HepG2 (cell line): ENCODE measurements around the gene IL11RA. TPM values are rescaled to one million over a fixed set of nuclear protein-coding genes. Genes with fewer than 3 reads are reported as not detected.

Experiments used
- ATAC-seq: fragments of 200-7000 bp; cut with Tn5 transposase; 3 replicates; pipeline ENCODE4 v1.9.1; 2020; ENCODE audit warnings: mild to moderate bottlenecking, moderate library complexity
- BruUV-seq: library from RNA; stranded (reverse); fragments of 400-500 nt; replicated peaks from 2 replicates; lab custom pipeline; 2021; lab: Mats Ljungman, UMichigan
- CTCF ChIA-PET: fragments of 300-600 bp; formaldehyde crosslinking; extraction: SDS; loops from one replicate; lab custom pipeline; 2021; ENCODE audit warnings: low total read pairs, inconsistent platforms, low intra/inter-chr PET ratio; lab: Yijun Ruan, JAX
- POLR2A ChIA-PET: fragments of 350-600 bp; sonication (Branson Sonifier 250); formaldehyde crosslinking; loops from one replicate; lab custom pipeline; 2020; ENCODE audit warnings: antibody characterized with exemption, inconsistent platforms; lab: Yijun Ruan, JAX
- DNase-seq: peaks from one replicate; pipeline ENCODE4 v3.0.0-alpha.2; 2015; ENCODE audit warnings: low spot score
- FAIRE-seq: peaks from 3 replicates; lab custom pipeline; 2011; peaks lifted over from hg19 to GRCh38; lab: Jason Lieb, UNC
- H2AFZ ChIP-seq: one replicate; pipeline ENCODE4 v1.6.1; 2011; ENCODE audit warnings: low read length, inconsistent platforms
- H3K27ac ChIP-seq: fragments of 300-600 bp; 3 replicates; pipeline ENCODE4 v1.8.0; 2011; ENCODE audit warnings: mixed run types, mild to moderate bottlenecking, mixed read lengths, low read length, inconsistent platforms; ENCODE audit not compliant: insufficient read depth; ENCODE audit errors: extremely low read length
- H3K27me3 ChIP-seq, 2 experiments: fragments of 200-600 bp in 1 of 2; 2 replicates in 1 of 2; 3 replicates in 1 of 2; pipeline versions ENCODE4 v1.6.0 to v1.8.0; 2011; ENCODE audit warnings: low read length in 2 of 2, mild to moderate bottlenecking in 2 of 2, moderate library complexity in 2 of 2, inconsistent platforms in 1 of 2; ENCODE audit not compliant: insufficient read depth in 2 of 2, control insufficient read depth in 1 of 2
- H3K36me3 ChIP-seq, 2 experiments: fragments of 200-600 bp in 1 of 2; replicated peaks in 1 of 2; 2 replicates in 1 of 2; 3 replicates in 1 of 2; pipeline versions ENCODE4 v1.5.1 to v1.8.0; 2011; ENCODE audit warnings: low read length in 2 of 2, inconsistent platforms in 1 of 2; ENCODE audit not compliant: insufficient read depth in 2 of 2, control insufficient read depth in 1 of 2
- H3K4me1 ChIP-seq: 2 replicates; pipeline ENCODE4 v1.5.1; 2012; ENCODE audit warnings: low read length, inconsistent platforms; ENCODE audit not compliant: insufficient read depth
- H3K4me2 ChIP-seq: 2 replicates; pipeline ENCODE4 v1.6.0; 2011; ENCODE audit warnings: low read depth, low read length, inconsistent platforms
- H3K4me3 ChIP-seq, 3 experiments: fragments of 200-600 bp in 1 of 3; sonication (generic), shearing (Covaris generic) in 1 of 3; replicated peaks in 1 of 3; 2 replicates each; pipeline ENCODE4 v1.5.1; 2011 to 2016; ENCODE audit warnings: low read length in 3 of 3, inconsistent platforms in 2 of 3, low read depth in 2 of 3, mild to moderate bottlenecking in 2 of 3, control low read depth in 1 of 3, mixed read lengths in 1 of 3; ENCODE audit not compliant: insufficient read depth in 1 of 3
- H3K79me2 ChIP-seq: one replicate; pipeline ENCODE4 v1.6.1; 2011; ENCODE audit warnings: low read length, inconsistent platforms; ENCODE audit not compliant: insufficient read depth
- H3K9ac ChIP-seq: 2 replicates; pipeline ENCODE4 v1.6.0; 2011; ENCODE audit warnings: mild to moderate bottlenecking, low read depth, low read length, inconsistent platforms; ENCODE audit not compliant: insufficient read depth
- H3K9me3 ChIP-seq: 2 replicates; pipeline ENCODE4 v1.5.1; 2012; ENCODE audit warnings: mild to moderate bottlenecking, low read length
- H4K20me1 ChIP-seq: 2 replicates; pipeline ENCODE4 v1.6.0; 2011; ENCODE audit warnings: inconsistent platforms, mild to moderate bottlenecking, low read length, moderate library complexity; ENCODE audit not compliant: insufficient read depth
- MYPOP ChIP-seq: sonication (generic); formaldehyde crosslinking; IDR thresholded peaks from 2 replicates; pipeline ENCODE4 v1.8.1; 2023; ENCODE audit warnings: mild to moderate bottlenecking, moderate library complexity, missing genetic modification reagents
- NCOA1 ChIP-seq: sonication (generic); formaldehyde crosslinking; IDR thresholded peaks from 2 replicates; pipeline ENCODE4 v1.9.0; 2021; ENCODE audit warnings: missing genetic modification reagents
- ZNF687 ChIP-seq: sonication (generic); formaldehyde crosslinking; IDR thresholded peaks from 2 replicates; pipeline ENCODE4 v1.5.1; 2020; ENCODE audit warnings: mild to moderate bottlenecking, missing genetic modification reagents, moderate library complexity
- WGBS: methylation state at CpG from one replicate; pipeline ENCODE4 v1.1.6; 2017; ENCODE audit warnings: low lambda C conversion rate; 5-methylcytosine and 5-hydroxymethylcytosine counted together
- in situ Hi-C: cut with HindIII; loops from 2 replicates; pipeline ENCODE4 v1.10.0; 2017; ENCODE audit warnings: low pct_unique_long_range_greater_than_20kb; ENCODE audit not compliant: extremely low pct_ligation_motif_present
- intact Hi-C: fragments of 100-400 bp; cut with micrococcal nuclease; formaldehyde crosslinking; loops from one replicate; pipeline ENCODE4 v1.10.0; 2022; ENCODE audit not compliant: unreplicated experiment
- polyA plus RNA-seq, 8 experiments: library from polyadenylated mRNA; depleted of rRNA in 3 of 8; stranded (reverse) in 7 of 8; unstranded in 1 of 8; fragments of >200 nt; fragmentation: Illumina TruSeq in 4 of 8; extraction: Trizol in 4 of 8; gene quantifications; 2 replicates each; pipeline versions ENCODE4 v1.2.1 to v1.2.3, GENCODE V29; 2011 to 2016; ENCODE audit warnings: low read depth in 4 of 8, missing spikeins in 1 of 8, mixed read lengths in 1 of 8; ENCODE audit not compliant: insufficient read depth in 1 of 8
- total RNA-seq, 5 experiments: library from RNA; depleted of rRNA; stranded (reverse); fragments of >200 nt; fragmentation: Illumina TruSeq; extraction: Trizol; gene quantifications; 2 replicates each; pipeline ENCODE4 v1.2.3, GENCODE V29; 2016; ENCODE audit warnings: low read depth in 1 of 5

Gene IL11RA
- total and polyA plus RNA-seq, 2 of the 13 experiments (the other 11 are each of a cell fraction or from before 2014, with no cell fraction given) = 2.0 to 4.2 TPM

- Histone ChIP-seq H3K27ac (no peak overlapping the region), H4K20me1 (no peaks in the 10 kb centered on the region), H3K9me3 (no peaks in the 10 kb centered on the region), H3K4me1 (peaks cover 41% of the 10 kb centered on the region), H3K4me2 (peak overlapping the region; percentile 72), H3K4me3 (peak overlapping the region in 1 of 3 experiments; percentile 73; a peak in 2 of 6 replicates), H3K27me3 (peaks cover 4 to 20% of the 10 kb centered on the region in 2 experiments; a peak in 3 of 5 replicates), H3K9ac (no peak overlapping the region), H2AFZ (no peak overlapping the region), H3K79me2 (no peaks in the 10 kb centered on the region), H3K36me3 (no peaks in the 10 kb centered on the region)
- no peak for DNase-seq
- FAIRE-seq = no peak
- WGBS = 81% methylated on average over 1 of the region's 5 CpGs
- ATAC-seq = peak; percentile 10
- ChIA-PET CTCF (no interaction called here), POLR2A (interaction anchor here (0.9 to 2.0 kb wide), 6 partner anchors 8 to 36 kb away, joined by 3 to 9 read pairs (median 4); partner anchors contain the start of genes DCTN3, GALT, RPP25L and SIGMAR1)
- no TSS peak for BruUV-seq
- TF ChIP-seq NCOA1 (CRISPR knock-in tag) (0 out of 2 replicates have a peak, but pooled peaks have one; percentile 32), ZNF687 (CRISPR knock-in tag) (no peak), MYPOP (CRISPR knock-in tag) (0 out of 2 replicates have a peak, but pooled peaks have one; percentile 4)
- intact Hi-C loops (no loop called here), in situ Hi-C loops (no loop called here)
These were observed 22.5 kb upstream of the IL11RA start for GRCh38 chr9:34629491-34629808.
